ENCODE data around the gene CARD8. TPM values are rescaled to one million over a fixed set of nuclear protein-coding genes. Genes with fewer than 3 reads are reported as not detected.

CARD8 gene
- total RNA-seq, 2 experiments from 2014 or later: 71.1 to 73.1 TPM

DNA sequence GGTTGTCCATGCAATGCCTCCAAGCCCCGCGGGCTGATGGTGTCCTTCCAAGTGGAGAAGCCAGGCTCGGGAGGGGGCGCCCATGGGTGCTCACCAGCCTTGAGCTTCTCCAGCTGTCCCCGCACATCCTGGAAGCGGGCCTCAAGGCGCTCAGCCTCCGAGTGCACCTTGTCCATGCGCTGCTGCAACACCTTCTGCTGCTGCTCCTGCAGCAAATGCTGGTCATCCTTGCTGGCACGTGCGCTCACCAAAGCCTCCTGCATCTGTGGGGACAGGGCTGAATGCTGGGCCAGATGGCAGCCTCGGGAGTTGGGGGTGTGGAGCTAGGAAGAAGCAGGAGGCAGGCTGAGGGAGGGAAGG lies 46.9 kb upstream of the CARD8 start:
- intact Hi-C loops (cut with DNase I, micrococcal nuclease): no loop called here
- H3K4me3 Mint-ChIP-seq: no peak overlapping the region
- H3K9me3 Mint-ChIP-seq: no peaks in the 10 kb centered on the region
- TF ChIP-seq, protein P1, sequence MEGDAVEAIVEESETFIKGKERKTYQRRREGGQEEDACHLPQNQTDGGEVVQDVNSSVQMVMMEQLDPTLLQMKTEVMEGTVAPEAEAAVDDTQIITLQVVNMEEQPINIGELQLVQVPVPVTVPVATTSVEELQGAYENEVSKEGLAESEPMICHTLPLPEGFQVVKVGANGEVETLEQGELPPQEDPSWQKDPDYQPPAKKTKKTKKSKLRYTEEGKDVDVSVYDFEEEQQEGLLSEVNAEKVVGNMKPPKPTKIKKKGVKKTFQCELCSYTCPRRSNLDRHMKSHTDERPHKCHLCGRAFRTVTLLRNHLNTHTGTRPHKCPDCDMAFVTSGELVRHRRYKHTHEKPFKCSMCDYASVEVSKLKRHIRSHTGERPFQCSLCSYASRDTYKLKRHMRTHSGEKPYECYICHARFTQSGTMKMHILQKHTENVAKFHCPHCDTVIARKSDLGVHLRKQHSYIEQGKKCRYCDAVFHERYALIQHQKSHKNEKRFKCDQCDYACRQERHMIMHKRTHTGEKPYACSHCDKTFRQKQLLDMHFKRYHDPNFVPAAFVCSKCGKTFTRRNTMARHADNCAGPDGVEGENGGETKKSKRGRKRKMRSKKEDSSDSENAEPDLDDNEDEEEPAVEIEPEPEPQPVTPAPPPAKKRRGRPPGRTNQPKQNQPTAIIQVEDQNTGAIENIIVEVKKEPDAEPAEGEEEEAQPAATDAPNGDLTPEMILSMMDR (IDR thresholded peaks at IDR 0.05): no peak
- Histone ChIP-seq H3K4me3 (ENCODE audit: low read length) (no peak overlapping the region), H3K9me3 (ENCODE audit: control insufficient read depth in 1 of 2, insufficient read depth in 1 of 2, low read length in 2 of 2) (no peaks in the 10 kb centered on the region), H3K36me3 (ENCODE audit: insufficient read depth, low read length) (no peaks in the 10 kb centered on the region), H3K27me3 (ENCODE audit: control insufficient read depth in 1 of 2, insufficient read depth in 2 of 2, low read length in 2 of 2) (no peaks in the 10 kb centered on the region), H3K4me1 (ENCODE audit: insufficient read depth, low read length) (no peaks in the 10 kb centered on the region), H3K27ac (ENCODE audit: low read depth in 1 of 2, low read length in 2 of 2) (no peak overlapping the region)
- POLR2A ChIA-PET: no interaction called here
- no peaks in the 10 kb centered on the region for H3K4me1 Mint-ChIP-seq (ENCODE audit: low read depth)
- no peaks in the 10 kb centered on the region for H3K36me3 Mint-ChIP-seq (ENCODE audit: low read depth)
- ATAC-seq (ENCODE audit: poor library complexity): no peak
- H3K27me3 Mint-ChIP-seq: no peaks in the 10 kb centered on the region
- no peak overlapping the region for H3K27ac Mint-ChIP-seq
- DNase-seq: no peak
- CTCF ChIA-PET: no interaction called here

DNA sequence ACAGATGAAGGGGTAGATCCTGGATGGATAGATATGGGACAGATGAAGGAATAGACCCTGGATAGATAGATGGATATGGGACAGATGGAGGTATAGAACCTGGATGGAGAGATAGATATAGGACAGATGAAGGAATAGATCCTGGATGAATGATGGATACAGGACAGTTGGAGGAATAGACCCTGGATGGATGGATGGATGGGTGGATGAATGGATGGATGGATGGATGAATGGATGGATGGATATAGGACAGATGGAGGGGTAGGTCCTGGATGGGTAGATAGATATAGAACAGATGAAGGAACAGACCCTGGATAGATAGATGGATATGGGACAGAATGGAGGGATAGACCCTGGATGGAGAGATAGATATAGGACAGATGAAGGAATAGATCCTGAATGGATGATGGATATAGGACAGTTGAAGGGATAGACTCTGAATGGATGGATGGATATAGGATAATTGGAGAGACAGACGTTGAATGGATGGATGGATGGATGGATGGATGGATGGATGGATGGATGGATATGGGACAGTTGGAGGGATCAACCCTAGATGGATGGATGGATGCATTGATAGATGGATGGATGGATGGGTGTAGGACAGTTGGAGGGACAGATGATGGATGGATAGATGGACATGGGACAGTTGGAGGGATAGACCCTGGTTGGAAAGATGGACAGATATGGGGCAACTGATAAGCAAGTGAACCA lies 46.3 kb upstream of the CARD8 start:
- ATAC-seq (ENCODE audit: poor library complexity) (no peak), DNase-seq (no peak)
- Histone ChIP-seq H3K27me3 (ENCODE audit: control insufficient read depth in 1 of 2, insufficient read depth in 2 of 2, low read length in 2 of 2) (no peaks in the 10 kb centered on the region), H3K4me1 (ENCODE audit: insufficient read depth, low read length) (no peaks in the 10 kb centered on the region), H3K36me3 (ENCODE audit: insufficient read depth, low read length) (no peaks in the 10 kb centered on the region), H3K4me3 (ENCODE audit: low read length) (no peak overlapping the region), H3K9me3 (ENCODE audit: control insufficient read depth in 1 of 2, insufficient read depth in 1 of 2, low read length in 2 of 2) (no peaks in the 10 kb centered on the region), H3K27ac (ENCODE audit: low read depth in 1 of 2, low read length in 2 of 2) (no peak overlapping the region)
- Mint-ChIP-seq H3K27ac (no peak overlapping the region), H3K27me3 (no peaks in the 10 kb centered on the region), H3K4me1 (ENCODE audit: low read depth) (no peaks in the 10 kb centered on the region), H3K36me3 (ENCODE audit: low read depth) (no peaks in the 10 kb centered on the region), H3K9me3 (no peaks in the 10 kb centered on the region), H3K4me3 (no peak overlapping the region)
- ChIA-PET CTCF (no interaction called here), POLR2A (no interaction called here)
- intact Hi-C loops (cut with DNase I, micrococcal nuclease): no loop called here
- TF ChIP-seq, protein P1 (IDR thresholded peaks at IDR 0.05): no peak

DNA sequence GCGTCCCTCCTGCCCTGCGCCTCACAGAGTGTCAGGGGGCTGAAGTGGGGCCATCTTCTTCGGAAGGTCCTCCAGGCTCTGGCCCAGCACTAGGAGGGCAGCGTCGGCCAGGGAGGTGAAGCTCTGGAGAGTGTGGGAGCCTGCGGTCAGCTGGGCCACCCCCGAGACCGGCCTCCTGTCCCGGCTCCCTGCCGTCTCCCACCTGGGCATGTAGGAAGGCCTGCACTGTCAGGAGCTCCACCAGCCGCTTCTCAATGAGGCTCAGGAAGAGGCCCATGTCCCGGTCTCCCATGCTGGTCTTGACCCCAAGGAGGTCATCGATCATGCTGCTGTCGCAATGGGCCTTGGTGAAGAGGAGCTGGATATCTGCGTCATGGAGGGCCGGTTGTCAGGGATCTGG lies 42.3 kb upstream of the CARD8 start:
- POLR2A ChIA-PET: no interaction called here
- H3K4me1 Mint-ChIP-seq (ENCODE audit: low read depth): no peaks in the 10 kb centered on the region

More for the DNA sequence above, 42.3 kb upstream of the CARD8 start:
- Histone ChIP-seq H3K27me3 (ENCODE audit: control insufficient read depth in 1 of 2, insufficient read depth in 2 of 2, low read length in 2 of 2) (peaks cover 0 to 2% of the 10 kb centered on the region in 2 experiments), H3K27ac (ENCODE audit: low read depth in 1 of 2, low read length in 2 of 2) (no peak overlapping the region), H3K4me1 (ENCODE audit: insufficient read depth, low read length) (no peaks in the 10 kb centered on the region), H3K9me3 (ENCODE audit: control insufficient read depth in 1 of 2, insufficient read depth in 1 of 2, low read length in 2 of 2) (no peaks in the 10 kb centered on the region), H3K36me3 (ENCODE audit: insufficient read depth, low read length) (no peaks in the 10 kb centered on the region), H3K4me3 (ENCODE audit: low read length) (no peak overlapping the region)
- ATAC-seq (ENCODE audit: poor library complexity) (no peak), DNase-seq (no peak)
- Mint-ChIP-seq H3K4me3 (no peak overlapping the region), H3K27me3 (peaks cover under 1% of the 10 kb centered on the region), H3K27ac (no peak overlapping the region), H3K36me3 (ENCODE audit: low read depth) (no peaks in the 10 kb centered on the region), H3K9me3 (no peaks in the 10 kb centered on the region)
- TF ChIP-seq, protein P1 (IDR thresholded peaks at IDR 0.05): no peak
- CTCF ChIA-PET: no interaction called here
- intact Hi-C loops (cut with DNase I, micrococcal nuclease): no loop called here
